Fibroblast of lung (primary cell): ENCODE data around the gene RFK. TPM values are rescaled to one million over a fixed set of nuclear protein-coding genes. Genes with fewer than 3 reads are reported as not detected.
A peak's percentile ranks its signal among the peaks of the same experiment; 100 is the strongest.

Source experiments
- DNase-seq, 2 donors: peaks; one replicate each; pipeline versions ENCODE4 v3.0.0 to v3.0.0-alpha.2; 2010; ENCODE audit warnings: low read depth in 2 of 2
- H2AFZ ChIP-seq: 2 replicates; pipeline ENCODE4 v1.5.1; 2012; ENCODE audit warnings: low read length, control low read depth, inconsistent platforms
- H3K27ac ChIP-seq: 2 replicates; pipeline ENCODE4 v1.5.1; 2011; ENCODE audit warnings: low read length, control low read depth; ENCODE audit not compliant: insufficient read depth
- H3K27me3 ChIP-seq: 2 replicates; pipeline ENCODE4 v1.5.1; 2011; ENCODE audit warnings: mild to moderate bottlenecking, low read length; ENCODE audit not compliant: control insufficient read depth, insufficient read depth
- H3K36me3 ChIP-seq: 2 replicates; pipeline ENCODE4 v1.5.1; 2011; ENCODE audit warnings: low read length; ENCODE audit not compliant: control insufficient read depth, insufficient read depth
- H3K4me1 ChIP-seq: 2 replicates; pipeline ENCODE4 v1.5.1; 2011; ENCODE audit warnings: low read length; ENCODE audit not compliant: control insufficient read depth, insufficient read depth; ENCODE audit errors: extremely low read depth
- H3K4me2 ChIP-seq: 2 replicates; pipeline ENCODE4 v1.5.1; 2011; ENCODE audit warnings: low read length, control low read depth; ENCODE audit not compliant: insufficient read depth; ENCODE audit errors: extremely low read depth
- H3K4me3 ChIP-seq, 4 experiments: fragments of 200-600 bp in 1 of 4; sonication (generic) in 1 of 4; replicated peaks in 1 of 4; 2 replicates each; pipeline ENCODE4 v1.5.1; 2011 to 2016; ENCODE audit warnings: low read length in 4 of 4, low read depth in 3 of 4, mild to moderate bottlenecking in 3 of 4, control low read depth in 2 of 4, inconsistent platforms in 1 of 4, mixed read lengths in 1 of 4; ENCODE audit not compliant: insufficient read depth in 1 of 4; ENCODE audit errors: control extremely low read depth in 1 of 4
- H3K79me2 ChIP-seq: 2 replicates; pipeline ENCODE4 v1.5.1; 2012; ENCODE audit warnings: mild to moderate bottlenecking, low read length, inconsistent platforms; ENCODE audit not compliant: control insufficient read depth, insufficient read depth
- H3K9ac ChIP-seq: 2 replicates; pipeline ENCODE4 v1.5.1; 2011; ENCODE audit warnings: mild to moderate bottlenecking, low read length, control low read depth; ENCODE audit not compliant: insufficient read depth
- H3K9me3 ChIP-seq: 2 replicates; pipeline ENCODE4 v1.5.1; 2012; ENCODE audit warnings: low read depth, low read length; ENCODE audit not compliant: control insufficient read depth, insufficient read depth
- H4K20me1 ChIP-seq: 2 replicates; pipeline ENCODE4 v1.5.1; 2011; ENCODE audit warnings: low read length; ENCODE audit not compliant: control insufficient read depth, insufficient read depth; ENCODE audit errors: extremely low read depth
- CTCF ChIP-seq, 2 donors: IDR thresholded peaks in 1 of 2; conservative IDR thresholded peaks in 1 of 2; 1 replicate in 1 of 2; 2 replicates in 1 of 2; pipeline ENCODE4 v1.5.1; 2011 to 2012; ENCODE audit warnings: low read length in 2 of 2, control low read depth in 1 of 2, inconsistent platforms in 1 of 2, low read depth in 1 of 2, mild to moderate bottlenecking in 1 of 2
- EZH2 ChIP-seq: IDR thresholded peaks from 2 replicates; pipeline ENCODE4 v1.5.1; 2012; ENCODE audit warnings: low read length, control low read depth, mild to moderate bottlenecking; ENCODE audit errors: missing control alignments
- polyA plus RNA-seq, 2 donors: library from polyadenylated mRNA; depleted of rRNA in 1 of 2; stranded (reverse) in 1 of 2; unstranded in 1 of 2; fragments of >200 nt; gene quantifications; 2 replicates each; pipeline ENCODE4 v1.2.1, GENCODE V29; 2011 to 2012; ENCODE audit warnings: missing spikeins in 1 of 2
- total RNA-seq: library from RNA; depleted of rRNA; stranded (reverse); fragments of >200 nt; gene quantifications from 2 replicates; pipeline ENCODE4 v1.2.1, GENCODE V29; 2014

RFK gene
- total and polyA plus RNA-seq, 2 donors (not counting 1 experiment from before 2014, with no cell fraction given) = 22.8 to 27.5 TPM

DNA sequence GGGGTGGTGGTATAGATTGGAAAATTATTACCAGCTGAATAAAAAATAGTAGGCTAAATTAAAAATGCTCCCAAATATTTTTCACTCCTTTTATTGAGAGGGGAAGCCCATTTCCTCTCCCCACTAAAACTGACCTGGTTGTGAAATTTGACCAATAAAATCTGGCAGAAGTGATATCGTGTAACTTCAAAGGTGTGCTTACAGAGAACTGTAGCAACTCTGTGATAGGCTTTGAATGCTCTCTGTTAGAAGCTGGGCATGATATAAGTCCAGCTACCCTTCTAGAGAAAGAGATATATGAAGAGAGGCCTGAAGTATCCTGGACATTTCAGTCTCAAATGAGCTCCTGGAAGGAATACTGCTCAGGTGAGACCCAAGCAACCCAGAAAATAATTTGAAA lies 10.2 kb upstream of the RFK start:
- Histone ChIP-seq H3K9ac (no peak overlapping the region), H3K27me3 (no peaks in the 10 kb centered on the region), H3K9me3 (no peaks in the 10 kb centered on the region), H3K36me3 (no peaks in the 10 kb centered on the region), H3K79me2 (no peaks in the 10 kb centered on the region), H3K4me2 (no peak overlapping the region), H4K20me1 (no peaks in the 10 kb centered on the region), H3K27ac (no peak overlapping the region), H2AFZ (no peak overlapping the region), H3K4me3 (no peak overlapping the region), H3K4me1 (peaks cover 4% of the 10 kb centered on the region)
- no peak for DNase-seq
- TF ChIP-seq CTCF (conservative IDR thresholded peaks at IDR 0.05 in 1 of 2, IDR thresholded peaks at IDR 0.05 in 1 of 2; ENCODE audit: low read depth in 1 of 2, low read length in 2 of 2) (no peak), EZH2 (no peak)

- H3K9me3 ChIP-seq = no peaks in the 10 kb centered on the region
- peaks cover 4% of the 10 kb centered on the region for H3K4me1 ChIP-seq
- DNase-seq = peak; percentile 83 to 89
- H3K4me2 ChIP-seq = peak overlapping the region; percentile 83
- TF ChIP-seq CTCF (conservative IDR thresholded peaks at IDR 0.05 in 1 of 2, IDR thresholded peaks at IDR 0.05 in 1 of 2; ENCODE audit: low read depth in 1 of 2, low read length in 2 of 2) (peak; percentile 42 to 62), EZH2 (no peak)
- no peak overlapping the region for H3K9ac ChIP-seq
- H3K27ac ChIP-seq = peak overlapping the region; percentile 54
- no peaks in the 10 kb centered on the region for H3K79me2 ChIP-seq
- no peaks in the 10 kb centered on the region for H3K36me3 ChIP-seq
- no peaks in the 10 kb centered on the region for H4K20me1 ChIP-seq
- H2AFZ ChIP-seq = peak overlapping the region; percentile 93
- peak overlapping the region in 2 of 4 experiments; percentile 6 to 31 for H3K4me3 ChIP-seq
- no peaks in the 10 kb centered on the region for H3K27me3 ChIP-seq
Measured at GRCh38 chr9:76403352-76403751, 9.1 kb upstream of the RFK start.

GRCh38 chr9:76401580-76402354 lies 7.5 kb upstream of the RFK start:
- H4K20me1 ChIP-seq = no peaks in the 10 kb centered on the region
- TF ChIP-seq CTCF (conservative IDR thresholded peaks at IDR 0.05 in 1 of 2, IDR thresholded peaks at IDR 0.05 in 1 of 2; ENCODE audit: low read depth in 1 of 2, low read length in 2 of 2) (no peak), EZH2 (no peak)
- no peaks in the 10 kb centered on the region for H3K27me3 ChIP-seq
- H3K9me3 ChIP-seq = no peaks in the 10 kb centered on the region
- no peak overlapping the region for H3K4me2 ChIP-seq
- H3K4me1 ChIP-seq = peaks cover 4% of the 10 kb centered on the region
- no peaks in the 10 kb centered on the region for H3K36me3 ChIP-seq
- H2AFZ ChIP-seq = no peak overlapping the region
- H3K9ac ChIP-seq = no peak overlapping the region
- DNase-seq = peak in 1 of 2 donors; percentile 15
- no peaks in the 10 kb centered on the region for H3K79me2 ChIP-seq
- H3K4me3 ChIP-seq = no peak overlapping the region
- H3K27ac ChIP-seq = no peak overlapping the region
